Loucy (cell line): ENCODE results near the gene TRAPPC6A.

ENCODE experiments used
- EZH2phosphoT487 ChIP-seq: fragments of 200-600 bp; IDR thresholded peaks from 2 replicates; pipeline ENCODE4 v1.6.1; 2018; ENCODE audit warnings: antibody characterized with exemption, mild to moderate bottlenecking, moderate library complexity, borderline replicate concordance
- TF ChIP-seq, protein P1 (sequence below): fragments of 200-600 bp; sonication (generic); conservative IDR thresholded peaks from 2 replicates; pipeline ENCODE4 v1.5.1; 2014; ENCODE audit warnings: mild to moderate bottlenecking, antibody characterized with exemption, low read length

DNA sequence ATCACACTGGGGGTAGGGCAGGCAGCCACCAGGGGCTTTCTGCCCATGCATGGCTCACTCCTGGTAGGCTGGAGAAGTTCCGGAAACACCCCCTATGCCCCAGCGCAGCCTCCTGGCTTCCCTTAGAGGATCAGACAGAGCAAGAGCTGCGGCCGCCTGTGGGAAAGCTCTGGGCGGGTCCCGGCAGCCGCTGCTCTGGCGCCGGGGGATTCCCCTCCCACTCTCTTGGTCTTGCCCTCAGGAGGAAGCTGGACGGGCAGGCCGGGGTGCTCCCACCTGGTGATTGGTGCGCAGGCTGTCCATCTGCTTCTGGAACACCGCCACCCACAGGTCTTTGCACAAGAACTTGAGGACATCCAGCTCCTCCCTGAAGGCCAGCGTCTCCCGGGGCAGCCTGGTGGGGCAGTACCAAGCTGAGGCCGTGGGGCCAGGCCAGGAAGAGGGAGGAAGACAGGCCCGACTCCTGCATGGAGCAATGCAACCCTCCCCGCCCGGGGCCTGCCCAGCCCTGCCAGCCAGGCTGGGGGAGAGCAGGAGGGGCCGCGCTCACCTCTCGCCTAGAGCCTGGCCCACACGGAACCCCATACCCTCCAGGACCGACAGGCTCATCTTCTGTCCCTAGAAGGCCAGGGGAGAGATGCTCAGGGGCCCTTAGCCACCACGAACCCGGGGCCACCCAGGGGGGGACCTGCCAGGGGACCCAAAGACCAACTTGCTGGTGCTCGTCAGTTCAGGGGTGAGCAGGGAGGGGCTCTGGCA lies 13.3 kb downstream of the TRAPPC6A start:
- TF ChIP-seq, protein P1, sequence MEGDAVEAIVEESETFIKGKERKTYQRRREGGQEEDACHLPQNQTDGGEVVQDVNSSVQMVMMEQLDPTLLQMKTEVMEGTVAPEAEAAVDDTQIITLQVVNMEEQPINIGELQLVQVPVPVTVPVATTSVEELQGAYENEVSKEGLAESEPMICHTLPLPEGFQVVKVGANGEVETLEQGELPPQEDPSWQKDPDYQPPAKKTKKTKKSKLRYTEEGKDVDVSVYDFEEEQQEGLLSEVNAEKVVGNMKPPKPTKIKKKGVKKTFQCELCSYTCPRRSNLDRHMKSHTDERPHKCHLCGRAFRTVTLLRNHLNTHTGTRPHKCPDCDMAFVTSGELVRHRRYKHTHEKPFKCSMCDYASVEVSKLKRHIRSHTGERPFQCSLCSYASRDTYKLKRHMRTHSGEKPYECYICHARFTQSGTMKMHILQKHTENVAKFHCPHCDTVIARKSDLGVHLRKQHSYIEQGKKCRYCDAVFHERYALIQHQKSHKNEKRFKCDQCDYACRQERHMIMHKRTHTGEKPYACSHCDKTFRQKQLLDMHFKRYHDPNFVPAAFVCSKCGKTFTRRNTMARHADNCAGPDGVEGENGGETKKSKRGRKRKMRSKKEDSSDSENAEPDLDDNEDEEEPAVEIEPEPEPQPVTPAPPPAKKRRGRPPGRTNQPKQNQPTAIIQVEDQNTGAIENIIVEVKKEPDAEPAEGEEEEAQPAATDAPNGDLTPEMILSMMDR: no peak
- no peak for TF ChIP-seq EZH2phosphoT487
